ENCODE results near the gene TSTD1.
"Not testable (repeated sequence)": the region's sequence is repeated elsewhere in the genome, so short reads cannot be mapped to it uniquely, and the experiment has no call there.

TSTD1 gene

GRCh38 chr1:161006563-161006962, 32.2 kb downstream of the TSTD1 start:
- no peak for DNase-seq

GRCh38 chr1:161001525-161001924, 37.2 kb downstream of the TSTD1 start:
- DNase-seq: no peak

- DNase-seq: no peak
Observed at GRCh38 chr1:161000736-161001480, 37.9 kb downstream of the TSTD1 start.

- DNase-seq: no peak
Observed at GRCh38 chr1:160999376-160999775, 39.4 kb downstream of the TSTD1 start.

GRCh38 chr1:160997323-160998038, 41.3 kb downstream of the TSTD1 start:
- peak; percentile 54 for DNase-seq

GRCh38 chr1:160996178-160996577, 42.6 kb downstream of the TSTD1 start:
- DNase-seq: no peak

GRCh38 chr1:160993544-160994193, 45.1 kb downstream of the TSTD1 start:
- DNase-seq: no peak

- DNase-seq: not testable (repeated sequence)
Observed at GRCh38 chr1:160992036-160992435, 46.7 kb downstream of the TSTD1 start.

Data from stimulated activated CD4-positive, alpha-beta T cell treated with anti-CD3 and anti-CD28 coated beads, Interleukin-4, amount 100 ng/mL, for 24 hours (primary cell).